PC-9 (cell line): ENCODE data around the gene CDK18.

Experiments used
- CTCF ChIP-seq: fragments of 200-600 bp; sonication (generic); conservative IDR thresholded peaks from 2 replicates; pipeline ENCODE4 v1.6.1; 2017; ENCODE audit warnings: mixed run types, antibody characterized with exemption, mild to moderate bottlenecking, moderate library complexity
- EZH2 ChIP-seq: fragments of 200-600 bp; sonication (generic); IDR thresholded peaks from 2 replicates; pipeline ENCODE4 v1.8.0; 2017; ENCODE audit warnings: antibody characterized with exemption, low read depth

- TF ChIP-seq EZH2 (no peak), CTCF (no peak)
These were observed 39.1 kb upstream of the CDK18 start for GRCh38 chr1:205465392-205465791.
